HCT116 (cell line): ENCODE measurements around the gene MOGAT3. TPM values are rescaled to one million over a fixed set of nuclear protein-coding genes. Genes with fewer than 3 reads are reported as not detected.

Experiments used
- ATAC-seq: fragments of 200-7000 bp; cut with Tn5 transposase; 2 replicates; pipeline ENCODE4 v1.9.1; 2020; ENCODE audit warnings: mild to moderate bottlenecking, moderate library complexity
- BruUV-seq: library from RNA; stranded (reverse); fragments of 400-500 nt; replicated peaks from 2 replicates; lab custom pipeline; 2021; lab: Mats Ljungman, UMichigan
- CTCF ChIA-PET: fragments of 300-600 bp; sonication (Branson Sonifier 250); formaldehyde crosslinking; loops from one replicate; lab custom pipeline; 2021; ENCODE audit warnings: antibody characterized with exemption; lab: Charles Lee
- POLR2A ChIA-PET: fragments of 300-600, 350-600 bp; sonication (Branson Sonifier 250); formaldehyde crosslinking; loops from one replicate; lab custom pipeline; 2021; ENCODE audit warnings: antibody characterized with exemption; lab: Charles Lee
- RAD21 ChIA-PET, 2 experiments: fragments of 300-600 bp; sonication (Branson Sonifier 250); formaldehyde crosslinking; loops; one replicate each; lab custom pipeline; 2023; ENCODE audit warnings: low total read pairs in 2 of 2; ENCODE audit not compliant: uncharacterized antibody in 2 of 2, unreplicated experiment in 2 of 2, low non-redundant PET in 1 of 2; lab: Charles Lee
- DNase-seq: peaks from one replicate; pipeline ENCODE4 v3.0.0-alpha.2; 2010; ENCODE audit warnings: low read depth, low spot score
- H2AFZ ChIP-seq: fragments of 200-600 bp; shearing (Covaris generic), sonication (generic); 2 replicates; pipeline ENCODE4 v1.6.1; 2017; ENCODE audit warnings: low read depth, mixed run types, mixed read lengths, antibody characterized with exemption, low read length; ENCODE audit not compliant: poor library complexity, severe bottlenecking
- H3K27ac ChIP-seq: 2 replicates; pipeline ENCODE4 v1.5.1; 2012; ENCODE audit warnings: low read depth, low read length
- H3K27me3 ChIP-seq: fragments of 200-600 bp; sonication (generic); 2 replicates; pipeline ENCODE4 v1.6.1; 2016; ENCODE audit warnings: mixed run types, low read length, mixed read lengths; ENCODE audit not compliant: insufficient read depth
- H3K36me3 ChIP-seq, 2 experiments: fragments of 200-500 bp in 1 of 2; fragments of 200-600 bp in 1 of 2; sonication (Bioruptor generic) in 1 of 2; sonication (generic) in 1 of 2; 2 replicates each; pipeline versions ENCODE4 v1.5.1 to v1.6.1; 2014 to 2016; ENCODE audit warnings: low read length in 2 of 2, inconsistent platforms in 1 of 2, mixed read lengths in 1 of 2, mixed run types in 1 of 2; ENCODE audit not compliant: insufficient read depth in 2 of 2, control insufficient read depth in 1 of 2
- H3K4me1 ChIP-seq, 2 experiments: fragments of 200-600 bp in 1 of 2; sonication (generic) in 1 of 2; 2 replicates each; pipeline versions ENCODE4 v1.5.1 to v1.6.1; 2012 to 2017; ENCODE audit warnings: low read length in 2 of 2, inconsistent platforms in 1 of 2, mild to moderate bottlenecking in 1 of 2, mixed read lengths in 1 of 2, mixed run types in 1 of 2, moderate library complexity in 1 of 2; ENCODE audit not compliant: insufficient read depth in 2 of 2, control insufficient read depth in 1 of 2
- H3K4me2 ChIP-seq: fragments of 200-600 bp; sonication (generic); 2 replicates; pipeline ENCODE4 v1.6.1; 2017; ENCODE audit warnings: mixed run types, low read length, mixed read lengths
- H3K4me3 ChIP-seq, 2 experiments: fragments of 200-600 bp in 1 of 2; sonication (generic) in 1 of 2; replicated peaks in 1 of 2; 2 replicates each; pipeline ENCODE4 v1.5.1; 2011 to 2016; ENCODE audit warnings: low read length in 2 of 2, control low read depth in 1 of 2, low read depth in 1 of 2, mild to moderate bottlenecking in 1 of 2, mixed read lengths in 1 of 2, mixed run types in 1 of 2
- H3K79me2 ChIP-seq: fragments of 200-600 bp; sonication (generic); 2 replicates; pipeline ENCODE4 v1.6.1; 2017; ENCODE audit warnings: mild to moderate bottlenecking, mixed run types, low read length, moderate library complexity, mixed read lengths; ENCODE audit not compliant: insufficient read depth
- H3K9ac ChIP-seq: fragments of 200-600 bp; sonication (generic); 2 replicates; pipeline ENCODE4 v1.6.1; 2016; ENCODE audit warnings: low read length, mixed read lengths
- H3K9me2 ChIP-seq: fragments of 200-600 bp; sonication (generic), shearing (Covaris generic); 2 replicates; pipeline ENCODE4 v1.6.1; 2017; ENCODE audit warnings: mixed run types, mild to moderate bottlenecking, moderate library complexity; ENCODE audit not compliant: insufficient read depth
- H3K9me3 ChIP-seq, 2 experiments: fragments of 200-500 bp in 1 of 2; fragments of 200-600 bp in 1 of 2; sonication (Bioruptor generic) in 1 of 2; sonication (generic) in 1 of 2; 2 replicates each; pipeline ENCODE4 v1.6.1; 2014 to 2017; ENCODE audit warnings: low read length in 2 of 2, mixed read lengths in 2 of 2, inconsistent platforms in 1 of 2, low read depth in 1 of 2, mild to moderate bottlenecking in 1 of 2, mixed run types in 1 of 2, moderate library complexity in 1 of 2; ENCODE audit not compliant: control insufficient read depth in 1 of 2, insufficient read depth in 1 of 2
- H4K20me1 ChIP-seq: fragments of 200-600 bp; sonication (generic), shearing (Covaris generic); 2 replicates; pipeline ENCODE4 v1.6.1; 2017; ENCODE audit warnings: mixed run types, mild to moderate bottlenecking, moderate library complexity; ENCODE audit not compliant: insufficient read depth
- CBX3 ChIP-seq: IDR thresholded peaks from 2 replicates; pipeline ENCODE4 v1.6.1; 2012; ENCODE audit warnings: low read depth
- ELF1 ChIP-seq: IDR thresholded peaks from 2 replicates; pipeline ENCODE4 v1.6.1; 2012; ENCODE audit warnings: low read depth, borderline replicate concordance
- TCF7L2 ChIP-seq: IDR thresholded peaks from 2 replicates; pipeline ENCODE4 v1.7.0; 2011; ENCODE audit warnings: borderline replicate concordance, inconsistent platforms; ENCODE audit not compliant: insufficient read depth, insufficient read length; ENCODE audit errors: extremely low read depth
- YY1 ChIP-seq: IDR thresholded peaks from 2 replicates; pipeline ENCODE4 v1.6.1; 2011; ENCODE audit warnings: low read length, low read depth, moderate library complexity, mild to moderate bottlenecking; ENCODE audit not compliant: insufficient replicate concordance; ENCODE audit errors: extremely low read depth
- ZNF274 ChIP-seq: fragments of 200-500 bp; sonication (Bioruptor generic); IDR thresholded peaks from 2 replicates; pipeline ENCODE4 v1.6.1; 2014; ENCODE audit warnings: mild to moderate bottlenecking, low read depth, low read length, inconsistent platforms
- intact Hi-C: fragments of 100-400 bp; cut with micrococcal nuclease; formaldehyde crosslinking; loops from 2 replicates; pipeline ENCODE4 v1.10.0; 2022
- total RNA-seq: library from RNA; stranded (reverse); gene quantifications from one replicate; pipeline ENCODE4 v1.2.1, GENCODE V29; 2021; ENCODE audit not compliant: unreplicated experiment
- TF ChIP-seq, protein P1 (sequence below): IDR thresholded peaks from 2 replicates; pipeline ENCODE4 v1.6.1; 2012
- TF ChIP-seq, protein P2 (sequence below), 3 experiments: fragments of 200-600 bp in 1 of 3; sonication (generic) in 1 of 3; IDR thresholded peaks in 2 of 3; conservative IDR thresholded peaks in 1 of 3; 2 replicates each; pipeline ENCODE4 v1.5.1; 2012 to 2017; ENCODE audit warnings: low read depth in 2 of 3, low read length in 2 of 3, antibody characterized with exemption in 1 of 3, borderline replicate concordance in 1 of 3, control low read depth in 1 of 3, mild to moderate bottlenecking in 1 of 3, mixed read lengths in 1 of 3, mixed run types in 1 of 3, moderate library complexity in 1 of 3; ENCODE audit not compliant: insufficient read depth in 1 of 3
- TF ChIP-seq, protein P3 (sequence below): IDR thresholded peaks from 2 replicates; pipeline ENCODE4 v1.6.1; 2011; ENCODE audit warnings: mild to moderate bottlenecking, low read length, moderate library complexity; ENCODE audit not compliant: insufficient replicate concordance; ENCODE audit errors: extremely low read depth

The MOGAT3 gene
- total RNA-seq, 1 experiment from 2014 or later = not detected

DNA sequence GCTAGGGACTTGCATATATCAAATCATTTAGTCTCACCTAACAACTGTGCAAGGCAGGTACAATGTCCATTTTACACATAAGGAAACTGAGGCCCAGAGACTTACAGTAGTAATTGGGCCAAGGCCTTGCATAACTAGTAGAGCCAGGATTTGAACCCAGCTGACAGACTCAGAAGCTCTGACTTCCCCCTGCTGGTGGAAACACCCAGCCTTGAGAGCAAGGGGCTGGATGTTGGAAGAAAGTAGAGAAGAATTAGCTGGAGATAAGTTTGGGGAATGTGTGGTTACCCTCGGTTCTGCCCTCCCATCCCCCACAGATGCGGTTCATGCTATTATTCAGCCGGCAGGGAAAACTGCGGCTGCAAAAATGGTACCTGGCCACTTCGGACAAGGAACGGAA is 44.6 kb downstream of the MOGAT3 start:
- Histone ChIP-seq H4K20me1 (no peaks in the 10 kb centered on the region), H3K36me3 (peaks cover 6 to 32% of the 10 kb centered on the region in 2 experiments; a peak in 3 of 4 replicates), H3K79me2 (peaks cover 43% of the 10 kb centered on the region), H3K4me1 (peaks cover 47 to 65% of the 10 kb centered on the region in 2 experiments), H3K4me3 (peak overlapping the region; percentile 8 to 85; a peak in 3 of 4 replicates), H3K9me3 (no peaks in the 10 kb centered on the region), H3K9me2 (no peaks in the 10 kb centered on the region), H3K4me2 (peak overlapping the region; percentile 98), H3K27ac (peak overlapping the region; percentile 78), H2AFZ (no peak overlapping the region)
- ChIA-PET POLR2A (interaction anchor here (0.7 to 2.8 kb wide), 6 partner anchors 9 to 182 kb away, joined by 3 to 11 read pairs (median 5); partner anchors contain the start of genes SERPINE1 and VGF), RAD21 (interaction anchor here (0.6 to 0.9 kb wide), 4 partner anchors 9 to 13 kb away, joined by 3 to 7 read pairs (median 3); partner anchors contain the start of gene VGF (in 2 of the 2)), CTCF (interaction anchor here (1.0 to 4.4 kb wide), 11 partner anchors 9 to 262 kb away, joined by 3 to 44 read pairs (median 3); partner anchors contain the start of genes PLOD3, TRIM56, VGF and ZNHIT1)
- ATAC-seq (no peak), DNase-seq (no peak)
- no TSS peak for BruUV-seq
- intact Hi-C loops = no loop called here
- no peak for TF ChIP-seq ZNF274
- TF ChIP-seq, protein P1, sequence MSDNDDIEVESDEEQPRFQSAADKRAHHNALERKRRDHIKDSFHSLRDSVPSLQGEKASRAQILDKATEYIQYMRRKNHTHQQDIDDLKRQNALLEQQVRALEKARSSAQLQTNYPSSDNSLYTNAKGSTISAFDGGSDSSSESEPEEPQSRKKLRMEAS = no peak
- TF ChIP-seq, protein P2, sequence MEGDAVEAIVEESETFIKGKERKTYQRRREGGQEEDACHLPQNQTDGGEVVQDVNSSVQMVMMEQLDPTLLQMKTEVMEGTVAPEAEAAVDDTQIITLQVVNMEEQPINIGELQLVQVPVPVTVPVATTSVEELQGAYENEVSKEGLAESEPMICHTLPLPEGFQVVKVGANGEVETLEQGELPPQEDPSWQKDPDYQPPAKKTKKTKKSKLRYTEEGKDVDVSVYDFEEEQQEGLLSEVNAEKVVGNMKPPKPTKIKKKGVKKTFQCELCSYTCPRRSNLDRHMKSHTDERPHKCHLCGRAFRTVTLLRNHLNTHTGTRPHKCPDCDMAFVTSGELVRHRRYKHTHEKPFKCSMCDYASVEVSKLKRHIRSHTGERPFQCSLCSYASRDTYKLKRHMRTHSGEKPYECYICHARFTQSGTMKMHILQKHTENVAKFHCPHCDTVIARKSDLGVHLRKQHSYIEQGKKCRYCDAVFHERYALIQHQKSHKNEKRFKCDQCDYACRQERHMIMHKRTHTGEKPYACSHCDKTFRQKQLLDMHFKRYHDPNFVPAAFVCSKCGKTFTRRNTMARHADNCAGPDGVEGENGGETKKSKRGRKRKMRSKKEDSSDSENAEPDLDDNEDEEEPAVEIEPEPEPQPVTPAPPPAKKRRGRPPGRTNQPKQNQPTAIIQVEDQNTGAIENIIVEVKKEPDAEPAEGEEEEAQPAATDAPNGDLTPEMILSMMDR (IDR thresholded peaks at IDR 0.05 in 2 of 3, conservative IDR thresholded peaks at IDR 0.05 in 1 of 3; ENCODE audit: borderline replicate concordance in 1 of 3, insufficient read depth in 1 of 3, low read depth in 2 of 3, low read length in 2 of 3) = peak in 2 of 3 experiments; percentile 44 to 55; a peak in 4 of 6 replicates
- TF ChIP-seq, all 23 proteins: peak for 1
- H3K27me3 ChIP-seq = no peaks in the 10 kb centered on the region
- peak overlapping the region; percentile 94 for H3K9ac ChIP-seq

DNA sequence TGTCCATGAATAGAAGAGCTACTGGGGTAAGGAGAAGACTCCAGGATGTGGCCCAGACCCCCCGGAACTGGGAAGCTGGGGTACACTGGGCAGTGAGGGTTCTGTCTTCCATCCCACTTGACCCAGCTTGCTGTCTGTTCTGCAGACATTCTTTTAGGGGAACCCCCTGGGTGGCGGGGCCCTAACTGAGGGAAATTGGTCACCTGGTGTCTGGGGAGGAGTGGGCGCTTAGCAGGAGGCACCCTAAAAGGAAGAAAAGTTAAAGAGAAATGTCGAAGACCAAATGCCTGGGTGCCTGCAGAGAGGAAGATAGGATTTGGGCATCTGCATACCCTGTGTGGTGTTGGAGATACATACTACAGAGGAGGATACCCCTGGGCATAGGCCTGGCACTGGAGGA is 45.5 kb downstream of the MOGAT3 start:
- RAD21 ChIA-PET = no interaction called here
- peaks cover 42% of the 10 kb centered on the region for H3K79me2 ChIP-seq
- no peak for ATAC-seq
- CTCF ChIA-PET = interaction anchor here (1.8 to 4.4 kb wide), 3 partner anchors 11 to 128 kb away, joined by 6 to 44 read pairs (median 7); no protein-coding TSS in a partner anchor
- peaks cover 6 to 32% of the 10 kb centered on the region in 2 experiments; a peak in 3 of 4 replicates for H3K36me3 ChIP-seq
- peak overlapping the region; percentile 94 for H3K9ac ChIP-seq
- H3K27ac ChIP-seq = peak overlapping the region; percentile 78
- intact Hi-C loops = no loop called here
- H3K4me2 ChIP-seq = peak overlapping the region; percentile 98
- peak overlapping the region; percentile 74 to 85 for H3K4me3 ChIP-seq
- BruUV-seq = no TSS peak
- no peaks in the 10 kb centered on the region for H3K9me3 ChIP-seq
- no peaks in the 10 kb centered on the region for H3K9me2 ChIP-seq
- H4K20me1 ChIP-seq = no peaks in the 10 kb centered on the region
- H3K4me1 ChIP-seq = peaks cover 38 to 55% of the 10 kb centered on the region in 2 experiments
- DNase-seq = no peak
- POLR2A ChIA-PET = interaction anchor here (0.6 to 2.8 kb wide), 3 partner anchors 10 to 977 kb away, joined by 4 to 11 read pairs (median 5); partner anchors contain the start of gene VGF
- H2AFZ ChIP-seq = no peak overlapping the region
- H3K27me3 ChIP-seq = no peaks in the 10 kb centered on the region
- no peak for TF ChIP-seq ELF1
- TF ChIP-seq TCF7L2 = no peak
- no peak for TF ChIP-seq CBX3
- no peak for TF ChIP-seq YY1
- TF ChIP-seq, protein P3, sequence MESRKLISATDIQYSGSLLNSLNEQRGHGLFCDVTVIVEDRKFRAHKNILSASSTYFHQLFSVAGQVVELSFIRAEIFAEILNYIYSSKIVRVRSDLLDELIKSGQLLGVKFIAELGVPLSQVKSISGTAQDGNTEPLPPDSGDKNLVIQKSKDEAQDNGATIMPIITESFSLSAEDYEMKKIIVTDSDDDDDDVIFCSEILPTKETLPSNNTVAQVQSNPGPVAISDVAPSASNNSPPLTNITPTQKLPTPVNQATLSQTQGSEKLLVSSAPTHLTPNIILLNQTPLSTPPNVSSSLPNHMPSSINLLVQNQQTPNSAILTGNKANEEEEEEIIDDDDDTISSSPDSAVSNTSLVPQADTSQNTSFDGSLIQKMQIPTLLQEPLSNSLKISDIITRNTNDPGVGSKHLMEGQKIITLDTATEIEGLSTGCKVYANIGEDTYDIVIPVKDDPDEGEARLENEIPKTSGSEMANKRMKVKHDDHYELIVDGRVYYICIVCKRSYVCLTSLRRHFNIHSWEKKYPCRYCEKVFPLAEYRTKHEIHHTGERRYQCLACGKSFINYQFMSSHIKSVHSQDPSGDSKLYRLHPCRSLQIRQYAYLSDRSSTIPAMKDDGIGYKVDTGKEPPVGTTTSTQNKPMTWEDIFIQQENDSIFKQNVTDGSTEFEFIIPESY = no peak
